ENCODE data around the gene KEAP1. TPM values are rescaled to one million over a fixed set of nuclear protein-coding genes. Genes with fewer than 3 reads are reported as not detected.
"Not testable (repeated sequence)": the region's sequence is repeated elsewhere in the genome, so short reads cannot be mapped to it uniquely, and the experiment has no call there.

The KEAP1 gene
- total RNA-seq (2014; rRNA removed; shearing (Covaris generic)): 118 and 128 TPM in 2 replicates

DNA sequence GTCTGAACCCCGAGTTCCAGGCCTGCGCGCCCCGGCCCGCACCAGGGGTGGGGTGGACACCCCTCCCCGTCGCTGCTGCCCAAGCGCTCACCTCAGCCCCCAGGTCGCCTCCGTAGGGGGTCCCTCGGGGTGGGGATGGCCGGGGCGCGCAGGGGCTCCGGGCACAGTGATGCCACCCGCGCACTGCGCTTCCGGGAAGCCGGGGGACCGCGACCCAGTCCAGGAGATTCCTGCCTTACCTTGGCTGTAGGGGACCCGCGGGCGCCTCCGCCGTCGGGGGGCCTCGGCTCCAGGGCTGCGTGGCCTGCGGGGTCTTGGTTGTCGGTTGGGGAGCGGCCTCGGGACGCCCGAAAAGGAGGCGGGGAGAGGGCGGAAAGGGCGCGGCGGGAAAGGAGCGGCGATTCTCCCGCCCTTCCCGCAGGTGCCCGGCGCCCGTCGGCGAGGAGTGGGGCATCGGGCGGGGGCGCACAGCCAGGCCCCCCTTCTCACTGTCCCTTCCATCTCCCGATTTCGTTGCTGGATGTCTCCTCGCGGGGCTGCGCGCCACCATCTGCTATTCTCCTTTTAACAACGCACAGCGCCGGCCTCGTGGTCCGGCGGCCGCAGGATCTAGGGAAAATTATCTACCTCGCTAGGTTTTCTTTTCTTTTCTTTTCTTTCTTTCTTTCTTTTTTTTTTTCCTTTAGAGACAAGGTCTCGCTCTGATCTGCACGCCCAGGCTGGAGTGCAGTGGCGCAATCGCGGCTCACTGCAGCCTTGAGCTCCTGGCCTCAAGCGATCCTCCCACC is at the start of gene KEAP1:
KEAP1 (minus strand) TSS at position 355 of the 788 bp plus-strand sequence. CDS start 3,323 bp downstream, outside the sequence.
- peak; percentile 23 for DNase-seq (ENCODE audit: low spot score)

GRCh38 chr19:10552510-10553053 is 49.4 kb upstream of the KEAP1 start:
- peak; percentile 34 for DNase-seq (ENCODE audit: low spot score)

DNA sequence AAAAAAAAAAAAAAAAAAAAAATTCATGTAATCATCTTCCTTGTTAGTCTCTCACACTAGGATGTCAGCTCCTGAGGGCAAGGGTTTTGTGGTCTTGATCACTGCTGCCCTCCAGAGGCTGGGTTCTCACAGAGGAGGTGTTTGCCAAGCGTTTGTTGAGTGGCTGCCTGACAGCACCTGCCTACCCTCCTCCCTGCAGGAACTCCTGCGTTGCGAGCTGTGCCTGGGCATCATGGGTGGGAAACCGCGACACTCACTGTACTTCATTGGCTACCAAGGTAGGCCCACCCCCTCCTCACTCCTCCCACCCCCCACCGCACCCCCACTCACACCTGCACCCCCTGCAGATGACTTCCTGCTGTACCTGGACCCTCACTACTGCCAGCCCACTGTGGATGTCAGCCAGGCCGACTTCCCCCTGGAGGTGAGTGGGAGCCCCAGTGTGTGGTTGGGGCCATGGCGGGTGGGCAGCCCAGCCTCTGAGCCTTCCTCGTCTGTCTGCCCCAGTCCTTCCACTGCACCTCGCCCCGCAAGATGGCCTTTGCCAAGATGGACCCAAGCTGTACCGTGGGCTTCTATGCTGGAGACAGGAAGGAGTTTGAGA is 48.6 kb upstream of the KEAP1 start:
- peak; percentile 30 for DNase-seq (ENCODE audit: low spot score)

GRCh38 chr19:10551006-10551405 is 47.9 kb upstream of the KEAP1 start:
- not testable (repeated sequence) for DNase-seq (ENCODE audit: low spot score)

GRCh38 chr19:10550336-10550735 is 47.2 kb upstream of the KEAP1 start:
- DNase-seq (ENCODE audit: low spot score): no peak

DNA sequence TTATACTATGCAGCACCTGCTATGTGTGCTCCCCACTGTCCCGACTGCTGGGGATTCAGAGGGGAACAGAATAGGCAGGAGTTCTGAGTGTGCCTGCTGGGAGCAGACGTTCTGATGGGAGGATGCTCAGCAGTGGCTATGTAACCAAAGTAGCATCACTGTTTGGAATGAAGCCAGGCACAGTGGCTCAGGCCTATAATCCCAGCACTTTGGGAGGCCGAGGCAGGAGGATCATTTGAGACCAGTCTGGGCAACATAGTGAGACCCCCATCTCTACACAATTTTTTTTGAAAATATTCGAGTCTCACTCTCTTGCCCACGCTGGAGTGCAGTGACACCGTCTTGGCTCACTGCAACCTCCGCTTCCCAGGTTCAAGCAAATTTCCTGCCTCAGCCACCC is 46.6 kb upstream of the KEAP1 start:
- DNase-seq (ENCODE audit: low spot score): no peak

DNA sequence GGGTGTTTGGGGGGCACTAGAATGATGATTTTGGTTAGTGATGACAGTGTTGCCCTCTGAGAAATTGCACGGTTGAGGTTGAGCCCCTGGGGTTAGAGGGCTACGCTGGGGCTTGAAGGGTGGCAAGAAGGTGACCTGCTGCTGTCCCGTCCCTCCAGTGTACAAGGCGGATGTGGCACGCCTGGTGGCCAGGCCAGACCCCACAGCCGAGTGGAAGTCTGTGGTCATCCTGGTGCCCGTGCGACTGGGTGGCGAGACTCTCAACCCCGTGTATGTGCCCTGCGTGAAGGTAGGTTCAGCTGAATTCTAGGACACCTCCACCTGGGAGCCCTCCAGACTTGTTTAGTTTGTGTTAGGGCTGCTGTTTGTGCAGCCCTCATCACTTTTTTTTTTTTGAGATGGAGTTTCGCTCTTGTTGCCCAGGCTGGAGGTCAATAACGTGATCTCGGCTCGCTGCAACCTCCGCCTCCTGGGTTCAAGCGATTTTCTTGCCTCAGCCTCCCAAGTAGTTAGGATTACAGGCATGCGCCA is 45.7 kb upstream of the KEAP1 start:
- no peak for DNase-seq (ENCODE audit: low spot score)

GRCh38 chr19:10546817-10547216 is 43.7 kb upstream of the KEAP1 start:
- DNase-seq (ENCODE audit: low spot score): no peak

DNA sequence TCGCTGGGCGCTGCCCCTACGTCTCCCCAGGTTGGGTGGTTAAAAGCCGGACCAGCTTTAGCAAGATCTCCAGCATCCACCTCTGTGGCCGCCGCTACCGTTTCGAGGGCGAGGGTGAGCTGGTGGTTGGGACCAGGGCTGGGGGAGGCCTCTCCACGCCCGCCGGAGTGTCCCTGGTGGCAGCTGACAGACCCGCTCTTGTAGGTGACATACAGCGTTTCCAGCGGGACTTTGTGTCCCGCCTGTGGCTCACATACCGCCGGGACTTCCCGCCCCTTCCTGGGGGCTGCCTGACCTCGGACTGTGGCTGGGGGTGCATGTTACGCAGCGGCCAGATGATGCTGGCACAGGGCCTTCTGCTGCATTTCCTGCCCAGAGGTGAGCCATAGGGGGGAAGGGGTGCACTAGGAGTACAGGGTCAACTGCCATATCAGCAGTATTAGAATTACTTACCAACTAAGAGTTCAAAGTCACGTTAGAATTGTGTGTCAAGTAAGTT is 41.6 kb upstream of the KEAP1 start:
- no peak for DNase-seq (ENCODE audit: low spot score)

DNA sequence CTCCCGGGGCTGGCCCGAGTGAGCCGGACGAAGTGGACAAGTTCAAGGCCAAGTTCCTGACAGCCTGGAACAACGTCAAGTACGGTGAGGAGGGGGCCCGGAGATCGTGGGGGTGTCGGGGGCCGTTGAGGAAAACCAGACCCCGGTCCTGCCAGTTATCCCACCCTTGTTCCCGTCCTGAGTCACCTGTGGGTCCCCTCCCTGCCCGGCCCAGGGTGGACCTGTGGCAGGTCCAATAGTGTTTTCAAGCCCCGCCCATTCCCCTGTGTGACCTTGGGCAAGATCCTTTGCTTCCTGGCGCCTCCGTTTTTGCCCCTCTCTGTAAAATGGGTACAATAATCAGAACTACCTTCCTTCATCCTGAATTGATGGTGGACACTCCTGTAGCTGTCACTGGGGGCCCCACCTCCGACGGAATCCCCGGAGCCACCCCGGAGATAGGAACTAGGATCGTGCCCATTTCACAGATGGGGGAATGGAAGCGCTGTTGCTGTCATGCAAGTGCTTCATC is 41.1 kb upstream of the KEAP1 start:
- DNase-seq (ENCODE audit: low spot score): no peak

- peak; percentile 53 for DNase-seq (ENCODE audit: low spot score)
Observed at GRCh38 chr19:10543420-10544241, 40.5 kb upstream of the KEAP1 start, which contains the start of gene ATG4D. TSS of gene ATG4D (plus strand) at chr19:10543904. CDS start at chr19:10544091, 187 bp downstream.

DNA sequence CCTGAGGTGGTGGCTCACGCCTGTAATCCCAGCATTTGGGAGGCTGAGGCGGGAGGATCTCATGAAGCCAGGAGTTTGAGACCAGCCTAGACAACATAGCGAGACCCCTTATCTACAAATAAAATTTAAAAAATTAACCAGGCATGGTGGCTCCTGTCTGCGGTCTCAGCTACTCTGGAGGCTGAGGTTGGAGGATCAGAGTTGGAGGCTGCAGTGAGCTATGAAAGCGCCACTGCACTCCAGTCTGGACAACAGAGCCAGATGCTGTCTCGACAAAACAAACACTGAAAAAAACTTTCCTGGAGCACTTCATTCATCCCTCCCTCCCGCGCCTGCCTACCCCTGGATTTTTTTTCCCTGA is 39.9 kb upstream of the KEAP1 start:
- no peak for DNase-seq (ENCODE audit: low spot score)

GRCh38 chr19:10539016-10539415 is 35.9 kb upstream of the KEAP1 start:
- not testable (repeated sequence) for DNase-seq (ENCODE audit: low spot score)

DNA sequence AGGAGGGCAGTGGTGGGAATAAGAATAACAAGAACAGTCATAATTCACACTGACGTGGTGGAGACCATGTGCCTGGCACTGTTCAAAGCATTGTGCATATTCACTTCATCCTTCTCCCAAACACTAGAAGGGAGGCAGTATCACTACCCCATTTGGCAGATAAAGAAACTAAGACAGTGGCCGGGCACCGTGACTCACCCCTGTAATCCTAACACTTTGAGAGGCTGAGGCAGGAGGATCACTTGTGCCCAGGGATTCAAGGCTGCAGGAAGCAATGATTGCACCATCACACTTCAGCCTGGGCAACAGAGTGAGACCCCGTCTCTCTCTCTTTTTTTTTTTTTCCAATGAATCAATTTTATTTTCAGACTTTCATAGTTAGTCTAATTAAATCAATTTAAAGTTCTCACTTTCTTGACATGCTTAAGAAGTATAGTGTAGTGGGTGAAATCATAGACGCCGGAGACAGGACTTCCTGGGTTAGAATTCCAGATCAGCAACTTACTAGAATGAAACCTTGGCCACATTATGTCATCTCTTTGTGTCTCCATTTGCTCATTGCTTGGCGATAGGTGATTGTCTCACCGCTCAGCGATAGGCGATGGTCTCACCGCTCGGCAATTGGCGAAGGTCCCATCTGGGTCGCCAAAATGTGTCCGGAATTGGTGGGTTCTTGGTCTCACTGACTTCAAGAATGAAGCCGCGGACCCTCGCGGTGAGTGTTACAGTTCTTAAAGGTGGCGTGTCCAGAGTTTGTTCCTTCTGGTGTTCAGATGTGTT is 35.2 kb upstream of the KEAP1 start:
- DNase-seq (ENCODE audit: low spot score): no peak

DNA sequence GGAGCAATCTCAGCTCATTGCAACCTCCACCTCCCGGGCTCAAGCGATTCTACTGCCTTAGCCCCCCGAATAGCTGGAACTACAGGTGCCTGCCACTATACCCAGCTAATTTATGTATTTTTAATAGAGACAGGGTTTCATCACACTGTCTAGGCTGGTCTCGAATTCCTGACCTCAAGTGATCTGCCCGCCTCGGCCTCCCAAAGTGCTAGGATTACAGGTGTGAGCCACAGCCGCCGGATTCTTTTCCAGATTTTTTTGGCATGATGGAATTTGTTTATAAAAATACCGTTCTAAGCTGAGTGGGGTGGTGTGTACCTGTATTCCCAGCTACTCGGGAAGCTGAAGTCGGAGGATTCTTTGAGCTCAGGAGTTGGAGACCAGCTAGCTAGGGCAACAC is 34.5 kb upstream of the KEAP1 start:
- no peak for DNase-seq (ENCODE audit: low spot score)

DNA sequence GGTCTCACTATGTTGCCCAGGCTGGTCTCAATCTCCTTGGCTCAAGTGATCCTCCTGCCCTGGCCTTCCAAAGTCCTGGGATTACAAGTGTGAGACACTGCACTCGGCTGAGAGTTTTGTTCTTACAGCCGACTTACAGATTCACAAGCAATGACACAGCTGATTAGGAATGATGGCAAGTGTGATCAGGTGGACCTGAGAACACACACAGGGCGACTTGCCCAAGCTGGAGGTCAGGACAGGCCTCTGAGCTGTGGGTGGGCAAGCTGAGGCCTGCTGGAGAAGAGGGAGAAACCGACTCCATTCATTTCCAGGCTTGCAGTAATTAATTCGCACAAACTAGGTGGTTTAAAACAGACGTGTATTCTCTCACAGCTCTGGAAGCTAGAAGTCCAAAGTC is 32.5 kb upstream of the KEAP1 start:
- no peak for DNase-seq (ENCODE audit: low spot score)

DNA sequence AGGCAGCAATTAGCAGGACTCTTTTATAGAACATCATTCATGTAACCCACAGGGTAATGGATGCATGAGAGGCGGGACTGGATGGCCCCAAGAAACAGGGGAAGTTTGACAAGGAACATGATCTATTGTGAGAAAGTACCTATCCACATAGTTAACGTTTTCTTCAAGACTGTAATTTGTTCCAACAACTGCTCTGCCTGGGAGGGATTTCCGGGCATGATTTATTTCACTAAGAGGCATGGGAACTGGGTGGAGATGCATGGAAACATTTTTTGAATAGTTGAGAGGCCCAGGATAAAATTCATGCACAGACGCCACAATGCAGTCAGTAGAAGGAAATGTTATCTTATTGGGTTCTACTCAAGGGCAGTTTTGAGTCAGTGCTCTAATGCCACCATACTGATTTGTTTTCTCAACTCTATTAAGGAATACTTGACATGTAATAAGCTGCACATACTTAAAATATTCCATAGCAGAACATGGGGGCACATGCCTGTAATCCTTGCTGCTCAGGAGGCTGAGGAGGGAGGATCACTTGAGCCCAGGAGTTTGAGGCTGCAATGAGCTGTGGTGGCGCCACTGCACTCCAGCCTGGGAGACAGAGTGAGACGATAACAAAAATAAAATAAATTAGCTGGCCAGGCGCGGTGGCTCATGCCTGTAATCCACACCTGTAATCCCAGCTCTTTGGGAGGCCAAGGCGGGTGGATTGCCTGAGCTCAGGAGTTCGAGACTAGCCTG is 30.7 kb upstream of the KEAP1 start:
- DNase-seq (ENCODE audit: low spot score): peak; percentile 99

DNA sequence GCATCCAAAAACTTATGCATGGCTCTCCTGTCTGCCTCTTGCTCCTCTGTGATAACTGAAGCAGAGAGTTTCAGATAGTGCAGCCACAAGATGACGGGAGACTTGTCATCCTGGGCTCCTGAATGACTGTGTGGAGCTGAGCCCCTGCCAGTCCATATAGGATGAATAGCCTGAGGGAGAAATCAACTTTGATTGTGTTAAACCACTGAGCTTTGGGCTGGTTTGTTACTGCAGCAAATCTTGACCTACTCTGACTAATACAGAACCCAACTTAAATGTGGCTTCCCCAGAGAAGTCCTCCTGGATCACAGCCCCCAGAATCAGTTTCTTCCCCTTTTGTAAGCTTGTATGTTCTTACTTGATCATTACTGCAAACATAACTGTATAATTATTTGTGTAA is 29.3 kb upstream of the KEAP1 start:
- DNase-seq (ENCODE audit: low spot score): no peak

DNA sequence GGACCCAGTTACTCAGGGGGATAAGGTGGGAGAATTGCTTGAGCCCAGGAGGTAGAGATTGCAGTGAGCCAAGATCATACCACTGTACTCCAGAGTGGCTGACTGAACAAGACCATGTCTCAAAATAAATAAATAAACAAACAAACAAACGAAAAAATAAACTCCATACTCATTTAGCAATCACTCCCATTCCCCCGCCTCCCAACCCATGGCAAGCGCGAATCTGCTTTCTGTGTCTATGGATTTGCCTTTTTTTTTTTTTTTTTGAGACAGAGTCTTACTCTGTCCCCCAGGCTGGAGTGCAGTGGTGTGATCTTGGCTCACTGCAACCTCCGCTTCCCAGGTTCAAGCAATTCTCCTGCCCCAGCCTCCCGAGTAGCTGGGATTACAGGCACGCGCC is 23.7 kb upstream of the KEAP1 start:
- DNase-seq (ENCODE audit: low spot score): not testable (repeated sequence)

- no peak for DNase-seq (ENCODE audit: low spot score)
Observed at GRCh38 chr19:10525636-10526035, 22.5 kb upstream of the KEAP1 start.
